Vagina (tissue), 2 donors: ENCODE measurements around the gene CCNG2.

Experiments used
- POLR2A ChIP-seq, 2 donors: fragments of 450-650 bp; IDR thresholded peaks; one replicate each; pipeline ENCODE4 v1.6.1; 2017; ENCODE audit warnings: antibody characterized with exemption in 2 of 2, mild to moderate bottlenecking in 2 of 2, moderate library complexity in 2 of 2
- POLR2AphosphoS5 ChIP-seq, 2 donors: sonication (generic); formaldehyde crosslinking; IDR thresholded peaks; one replicate each; pipeline ENCODE4 v1.9.0; 2017; ENCODE audit warnings: antibody characterized with exemption in 2 of 2, mild to moderate bottlenecking in 2 of 2, low read depth in 1 of 2; ENCODE audit not compliant: insufficient read depth in 1 of 2
- TF ChIP-seq, protein P1 (sequence below), 3 experiments: fragments of 450-650 bp in 2 of 3; fragments of 200-600 bp in 1 of 3; sonication (generic) in 1 of 3; IDR thresholded peaks; one replicate each; pipeline ENCODE4 v1.5.1; 2017 to 2019; ENCODE audit warnings: antibody characterized with exemption in 3 of 3, mild to moderate bottlenecking in 2 of 3, moderate library complexity in 2 of 3

GRCh38 chr4:77178560-77178959 is 21.6 kb downstream of the CCNG2 start:
- TF ChIP-seq, protein P1, sequence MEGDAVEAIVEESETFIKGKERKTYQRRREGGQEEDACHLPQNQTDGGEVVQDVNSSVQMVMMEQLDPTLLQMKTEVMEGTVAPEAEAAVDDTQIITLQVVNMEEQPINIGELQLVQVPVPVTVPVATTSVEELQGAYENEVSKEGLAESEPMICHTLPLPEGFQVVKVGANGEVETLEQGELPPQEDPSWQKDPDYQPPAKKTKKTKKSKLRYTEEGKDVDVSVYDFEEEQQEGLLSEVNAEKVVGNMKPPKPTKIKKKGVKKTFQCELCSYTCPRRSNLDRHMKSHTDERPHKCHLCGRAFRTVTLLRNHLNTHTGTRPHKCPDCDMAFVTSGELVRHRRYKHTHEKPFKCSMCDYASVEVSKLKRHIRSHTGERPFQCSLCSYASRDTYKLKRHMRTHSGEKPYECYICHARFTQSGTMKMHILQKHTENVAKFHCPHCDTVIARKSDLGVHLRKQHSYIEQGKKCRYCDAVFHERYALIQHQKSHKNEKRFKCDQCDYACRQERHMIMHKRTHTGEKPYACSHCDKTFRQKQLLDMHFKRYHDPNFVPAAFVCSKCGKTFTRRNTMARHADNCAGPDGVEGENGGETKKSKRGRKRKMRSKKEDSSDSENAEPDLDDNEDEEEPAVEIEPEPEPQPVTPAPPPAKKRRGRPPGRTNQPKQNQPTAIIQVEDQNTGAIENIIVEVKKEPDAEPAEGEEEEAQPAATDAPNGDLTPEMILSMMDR (IDR thresholded peaks at IDR 0.05) = no peak
- TF ChIP-seq POLR2A (IDR thresholded peaks at IDR 0.05) = no peak
- TF ChIP-seq POLR2AphosphoS5 (IDR thresholded peaks at IDR 0.05; ENCODE audit: insufficient read depth in 1 of 2, low read depth in 1 of 2) = no peak
